Measurements from ENCODE around the gene USP34.
"Not testable (repeated sequence)": the region's sequence is repeated elsewhere in the genome, so short reads cannot be mapped to it uniquely, and the experiment has no call there.

The USP34 gene

GRCh38 chr2:61420991-61421544, 49.8 kb downstream of the USP34 start:
- DNase-seq, result no peak

GRCh38 chr2:61419570-61419969, 51.3 kb downstream of the USP34 start:
- no peak for DNase-seq

GRCh38 chr2:61419129-61419528, 51.8 kb downstream of the USP34 start:
- DNase-seq, result no peak

- DNase-seq, result no peak
Measured at GRCh38 chr2:61416871-61417645, 53.8 kb downstream of the USP34 start.

DNA sequence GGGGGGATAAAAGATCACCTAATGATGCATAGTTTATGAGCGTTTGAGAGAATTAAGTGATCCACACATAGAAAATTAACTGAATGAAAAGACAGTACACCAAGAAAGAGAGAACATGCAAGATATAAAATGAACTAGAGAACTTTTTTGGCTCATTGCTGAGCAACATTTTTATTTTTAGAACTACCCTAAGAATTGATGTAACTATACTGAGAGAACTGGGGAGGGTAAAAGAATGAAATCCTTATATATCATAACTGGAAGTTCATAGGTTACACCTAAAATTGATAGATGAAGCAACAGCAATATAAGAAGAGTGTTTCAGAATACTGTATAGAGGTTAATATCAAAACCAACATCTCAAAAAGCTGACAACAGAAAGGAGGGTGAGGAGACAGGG, 55.6 kb downstream of the USP34 start:
- DNase-seq, result no peak

DNA sequence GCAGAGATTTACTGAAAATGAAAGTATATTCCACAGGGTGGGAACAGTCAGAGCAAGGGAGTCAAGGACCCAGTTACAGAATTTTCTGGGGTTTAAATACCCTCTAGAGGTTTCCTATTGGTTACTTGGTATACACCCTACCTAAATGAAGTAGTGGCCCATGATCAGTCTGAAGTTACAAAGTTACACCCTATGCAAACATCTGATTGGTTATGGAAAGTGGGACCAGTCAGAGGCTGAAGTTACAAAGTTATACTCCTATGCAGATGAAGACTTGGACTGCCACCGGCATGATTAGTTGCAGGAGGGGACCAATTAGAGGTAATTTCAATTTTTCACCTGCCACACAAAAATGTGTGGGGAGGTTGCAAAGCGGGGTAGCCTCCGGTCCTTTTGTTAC, 56.2 kb downstream of the USP34 start:
- DNase-seq, result no peak

- no peak for DNase-seq
Measured at GRCh38 chr2:61411109-61411508, 59.8 kb downstream of the USP34 start.

- no peak for DNase-seq
Measured at GRCh38 chr2:61410185-61410584, 60.7 kb downstream of the USP34 start.

GRCh38 chr2:61405813-61406212, 65.1 kb downstream of the USP34 start:
- no peak for DNase-seq

DNA sequence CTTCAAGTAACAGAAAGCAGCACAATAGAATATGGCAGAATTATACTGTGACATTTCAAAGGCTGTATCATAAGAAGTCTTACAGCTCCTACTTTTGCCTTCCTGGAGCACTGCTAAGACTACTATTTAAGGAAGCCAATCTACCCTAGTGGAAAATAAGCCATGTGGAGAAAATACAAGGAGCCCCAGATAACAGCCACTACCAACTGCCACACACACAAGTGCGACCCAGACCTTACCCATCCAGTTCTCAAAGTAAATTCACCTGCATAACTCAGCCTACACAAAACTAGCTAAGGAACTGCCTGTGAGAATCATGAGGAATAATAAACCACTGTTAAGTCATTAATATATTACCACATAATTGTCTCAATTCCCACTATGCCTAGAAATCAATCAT, 66.4 kb downstream of the USP34 start:
- DNase-seq, result no peak

GRCh38 chr2:61398413-61398812, 72.5 kb downstream of the USP34 start:
- no peak for DNase-seq

DNA sequence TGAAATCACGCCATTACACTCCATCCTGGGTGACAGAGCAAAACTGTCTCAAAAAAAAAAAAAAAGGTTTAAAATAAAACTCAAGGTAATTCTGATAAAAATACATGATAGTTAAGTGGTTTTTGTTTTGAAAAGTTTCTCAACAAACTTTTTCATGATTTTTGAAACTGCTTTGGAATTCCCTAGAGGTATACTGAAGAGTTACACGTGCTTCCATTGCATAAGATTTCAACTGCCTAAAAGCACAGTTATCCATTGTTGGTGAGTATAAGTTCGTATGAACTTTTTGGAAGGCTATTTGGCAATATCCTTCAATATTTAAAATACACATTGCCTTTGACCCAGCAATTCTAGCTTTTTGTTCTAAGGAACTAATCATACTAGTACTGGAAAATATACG, 74.9 kb downstream of the USP34 start:
- DNase-seq, result no peak

- DNase-seq, result not testable (repeated sequence)
Measured at GRCh38 chr2:61387588-61387987, 83.3 kb downstream of the USP34 start.

- DNase-seq, result not testable (repeated sequence)
Measured at GRCh38 chr2:61380882-61381197, 90.0 kb downstream of the USP34 start.

DNA sequence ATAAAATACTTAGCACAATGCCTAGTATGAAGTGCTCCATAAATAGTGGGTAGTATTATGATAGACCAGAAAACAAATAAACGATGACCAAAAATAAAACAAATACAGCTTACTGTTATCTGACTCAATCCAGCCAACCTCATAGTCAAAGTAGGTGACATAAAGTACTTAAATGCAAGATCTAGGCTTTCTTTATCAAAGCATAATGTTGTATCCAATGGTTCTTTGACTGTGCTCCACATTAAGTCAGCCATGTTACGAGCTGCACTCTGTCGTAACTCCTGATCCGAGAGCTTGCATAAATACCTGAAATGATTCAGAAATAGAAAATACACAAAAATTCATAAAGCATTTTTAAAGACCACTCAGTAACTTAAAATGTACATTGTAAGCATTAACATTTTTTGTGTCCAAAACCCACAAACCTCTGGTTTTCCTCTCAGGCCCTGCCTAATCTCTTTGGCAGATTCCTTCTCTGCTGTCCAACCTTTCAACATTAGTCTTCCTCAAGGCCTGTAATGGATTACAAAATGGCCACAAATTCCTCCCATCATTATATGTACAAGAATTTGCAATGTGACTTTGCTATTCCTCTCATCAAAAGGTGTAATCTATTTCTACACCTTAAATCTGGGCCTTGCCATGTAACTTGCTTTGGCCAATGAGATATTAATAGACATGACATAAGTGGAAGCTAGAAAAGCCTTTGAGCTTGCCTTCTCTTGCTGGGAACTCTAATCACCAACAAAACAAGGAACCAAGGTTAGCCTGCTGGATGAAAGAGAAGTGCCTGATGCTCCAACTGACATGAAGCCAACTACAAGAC, 90.6 kb downstream of the USP34 start:
- no peak for DNase-seq

DNA sequence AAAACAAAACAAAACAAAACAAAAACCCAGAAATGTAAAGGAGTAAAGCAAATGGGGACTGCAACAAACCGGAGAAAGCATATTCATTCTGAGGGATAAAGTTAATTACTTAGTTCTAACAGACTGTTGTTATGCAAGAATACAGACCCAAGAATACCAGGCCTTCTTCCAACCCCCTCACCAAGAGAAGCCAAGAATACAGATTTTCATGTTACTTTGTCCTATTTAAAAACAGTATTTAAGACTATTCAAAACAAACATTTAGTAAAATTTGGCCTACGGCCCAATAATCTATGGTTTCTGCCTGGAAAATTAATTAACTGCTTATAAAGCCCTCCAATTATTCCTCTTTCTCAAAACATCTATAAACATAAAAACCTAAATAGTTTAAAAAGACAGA, 91.4 kb downstream of the USP34 start:
- DNase-seq, result no peak

DNA sequence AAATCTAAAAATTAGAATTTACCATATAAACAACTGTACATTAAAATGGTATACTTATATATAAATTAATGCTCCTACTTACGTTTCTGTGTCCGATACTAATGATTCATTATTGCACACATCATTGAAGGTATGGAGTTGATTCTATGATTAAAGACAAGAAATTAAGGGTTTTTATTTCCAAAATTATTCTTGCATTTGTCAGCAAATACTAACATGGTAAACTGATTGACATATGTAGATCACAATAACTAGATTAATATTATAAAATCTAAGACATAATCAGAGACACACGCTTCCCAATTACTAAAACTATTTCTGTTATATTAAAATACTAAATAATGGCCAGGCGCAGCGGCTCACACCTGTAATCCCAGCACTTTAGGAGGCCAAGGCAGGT, 92.6 kb downstream of the USP34 start:
- no peak for DNase-seq

DNA sequence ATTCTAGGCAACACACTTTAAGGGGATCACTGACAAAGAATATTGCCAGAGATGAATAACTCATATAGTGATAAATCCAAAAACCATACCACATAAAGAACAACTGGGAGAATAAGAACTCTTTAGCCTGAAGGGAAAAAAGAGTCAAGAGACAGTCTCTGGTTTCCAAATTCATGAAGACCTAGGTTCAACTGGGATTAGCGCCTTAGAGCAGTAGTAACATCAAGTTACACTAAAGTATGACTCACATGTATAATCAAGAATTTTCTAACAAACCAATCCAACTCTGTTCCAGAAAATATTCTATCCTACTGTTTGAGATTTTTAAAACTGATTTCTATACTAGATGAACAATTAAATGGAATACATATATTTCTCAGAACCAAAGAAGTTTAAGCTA, 93.8 kb downstream of the USP34 start:
- no peak for DNase-seq

DNA sequence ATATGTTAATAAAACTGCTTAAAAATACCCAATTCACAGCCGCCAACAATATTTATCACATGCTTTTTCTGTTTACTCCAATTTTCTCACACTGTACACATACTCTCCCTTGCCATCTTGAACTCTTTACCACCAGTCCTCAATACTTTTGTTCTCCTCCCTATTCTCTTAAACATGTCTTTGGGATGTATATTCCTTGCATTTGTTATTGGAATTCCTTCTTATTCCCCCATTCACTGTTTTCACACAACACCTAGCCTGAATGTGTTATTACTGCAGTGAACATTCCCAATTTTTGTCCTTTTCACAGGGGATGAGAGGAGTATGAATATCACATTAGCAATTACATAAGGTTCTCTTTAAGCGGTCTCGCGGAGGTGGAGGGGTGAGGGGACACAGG, 94.7 kb downstream of the USP34 start:
- no peak for DNase-seq

- DNase-seq, result no peak
Measured at GRCh38 chr2:61371027-61371426, 99.9 kb downstream of the USP34 start.

DNA sequence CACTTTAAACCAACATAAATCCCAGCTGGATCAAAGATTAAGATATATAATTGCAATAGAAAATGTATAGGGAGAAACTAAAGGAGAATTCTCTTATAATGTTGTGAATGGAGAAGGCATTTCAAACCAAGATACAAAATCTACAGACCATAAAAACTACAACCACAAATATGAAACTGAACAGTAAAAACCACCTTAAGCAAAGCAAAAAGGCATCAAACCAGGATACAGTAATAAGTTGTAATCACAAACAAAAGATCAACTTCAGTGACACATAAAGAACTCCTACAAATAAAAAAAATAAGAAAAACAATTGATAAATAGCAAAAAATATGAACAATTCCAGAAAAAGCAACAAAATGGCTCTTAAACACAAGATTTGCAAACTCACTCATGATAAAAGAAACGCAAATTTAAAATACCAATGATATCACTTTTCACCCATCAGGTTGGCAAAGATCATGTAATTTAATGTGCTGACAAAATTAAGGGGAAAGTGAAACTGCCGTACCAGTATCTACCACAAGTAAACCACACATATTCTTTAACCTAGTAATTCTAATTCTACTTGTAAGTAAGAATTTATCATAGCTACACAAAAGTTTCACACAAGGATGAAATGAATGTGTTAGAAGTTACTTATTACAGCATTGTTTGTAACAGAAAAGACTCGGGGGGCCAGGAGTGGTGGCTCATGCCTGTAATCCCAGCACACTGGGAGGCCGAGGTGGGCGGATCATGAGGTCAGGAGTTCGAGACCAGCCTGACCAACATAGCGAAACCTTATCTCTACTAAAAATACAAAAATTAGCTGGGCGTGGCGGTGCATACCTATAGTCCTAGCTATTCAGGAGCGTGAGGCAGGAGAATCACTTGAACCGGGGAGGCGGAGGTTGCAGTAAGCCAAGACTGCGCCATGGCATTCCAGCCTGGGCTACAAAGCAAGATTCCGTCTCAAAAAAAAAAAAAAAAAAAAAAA, 101.9 kb downstream of the USP34 start:
- no peak for DNase-seq

GRCh38 chr2:61367177-61367576, 103.7 kb downstream of the USP34 start:
- DNase-seq, result no peak

GRCh38 chr2:61363580-61363979, 107.3 kb downstream of the USP34 start:
- no peak for DNase-seq

Measured in SHP77 treated with DMSO at 0.1 percent for 48 hours (cell line).